ENCODE measurements around the gene DSG4.

The DSG4 gene

GRCh38 chr18:31430554-31430953 is 54.0 kb downstream of the DSG4 start:
- H3K27ac Mint-ChIP-seq = no peak overlapping the region
- H3K36me3 Mint-ChIP-seq (ENCODE audit: low read depth) = peaks cover 19% of the 10 kb centered on the region
- peaks cover 13% of the 10 kb centered on the region for H3K4me1 Mint-ChIP-seq
- peaks cover 39% of the 10 kb centered on the region for H3K9me3 Mint-ChIP-seq
- DNase-seq = no peak
- H3K4me3 Mint-ChIP-seq = no peak overlapping the region
- TF ChIP-seq CTCF (IDR thresholded peaks at IDR 0.05) = no peak
- peaks cover 11% of the 10 kb centered on the region for H3K27me3 Mint-ChIP-seq (ENCODE audit: low read depth, poor library complexity)

GRCh38 chr18:31432316-31432715 is 55.7 kb downstream of the DSG4 start:
- Mint-ChIP-seq H3K9me3 (peaks cover 39% of the 10 kb centered on the region), H3K36me3 (ENCODE audit: low read depth) (peaks cover 19% of the 10 kb centered on the region), H3K27me3 (ENCODE audit: low read depth, poor library complexity) (peaks cover 11% of the 10 kb centered on the region), H3K27ac (no peak overlapping the region), H3K4me3 (no peak overlapping the region), H3K4me1 (peaks cover 8% of the 10 kb centered on the region)
- no peak for TF ChIP-seq CTCF (IDR thresholded peaks at IDR 0.05)
- DNase-seq = no peak

DNA sequence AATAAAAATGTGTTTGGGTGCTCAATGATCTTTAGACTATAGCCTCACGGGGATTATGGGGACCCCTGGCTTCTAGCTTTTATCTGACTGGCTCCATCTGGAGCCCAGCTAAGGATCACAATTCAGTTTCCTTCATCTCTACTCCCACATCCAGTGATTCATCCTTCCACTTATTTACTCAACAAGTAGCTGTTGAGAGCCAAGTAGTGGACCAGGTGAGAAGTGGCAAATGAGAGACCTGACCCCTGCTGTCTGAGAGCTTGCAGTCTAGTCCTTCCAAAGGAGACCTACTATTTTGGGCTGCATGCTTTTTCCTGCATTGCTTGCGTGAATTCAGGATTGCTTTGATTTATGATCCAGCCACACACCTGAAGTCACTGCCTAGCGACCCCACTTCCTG is 60.2 kb downstream of the DSG4 start:
- TF ChIP-seq CTCF (IDR thresholded peaks at IDR 0.05) = no peak
- no peak for DNase-seq
- no peak overlapping the region for H3K4me3 Mint-ChIP-seq
- no peaks in the 10 kb centered on the region for H3K4me1 Mint-ChIP-seq
- peaks cover 6% of the 10 kb centered on the region for H3K27me3 Mint-ChIP-seq (ENCODE audit: low read depth, poor library complexity)
- peaks cover 27% of the 10 kb centered on the region for H3K9me3 Mint-ChIP-seq
- peaks cover 13% of the 10 kb centered on the region for H3K36me3 Mint-ChIP-seq (ENCODE audit: low read depth)
- no peak overlapping the region for H3K27ac Mint-ChIP-seq

DNA sequence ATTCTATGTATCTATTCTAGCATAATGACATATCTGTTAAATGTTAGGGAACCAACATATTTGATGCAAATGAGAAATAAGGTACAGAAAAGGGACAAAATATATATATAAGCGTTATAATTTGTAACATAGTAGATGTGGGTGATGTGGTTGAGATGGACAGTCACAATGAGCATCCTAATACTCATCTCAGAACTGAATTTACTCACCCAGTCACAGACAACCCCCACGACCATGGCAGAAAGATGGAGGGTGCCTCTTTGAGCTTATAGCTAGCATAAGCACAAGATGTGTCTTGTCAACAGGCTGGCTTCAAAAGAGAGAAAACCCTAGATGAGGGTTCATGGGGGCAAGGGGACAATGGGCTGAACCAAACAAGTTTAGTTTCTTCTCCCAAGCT is 61.8 kb downstream of the DSG4 start:
- Mint-ChIP-seq H3K27ac (no peak overlapping the region), H3K27me3 (ENCODE audit: low read depth, poor library complexity) (peaks cover 6% of the 10 kb centered on the region), H3K9me3 (peaks cover 11% of the 10 kb centered on the region), H3K36me3 (ENCODE audit: low read depth) (no peaks in the 10 kb centered on the region), H3K4me3 (no peak overlapping the region), H3K4me1 (no peaks in the 10 kb centered on the region)
- TF ChIP-seq CTCF (IDR thresholded peaks at IDR 0.05) = no peak
- no peak for DNase-seq

DNA sequence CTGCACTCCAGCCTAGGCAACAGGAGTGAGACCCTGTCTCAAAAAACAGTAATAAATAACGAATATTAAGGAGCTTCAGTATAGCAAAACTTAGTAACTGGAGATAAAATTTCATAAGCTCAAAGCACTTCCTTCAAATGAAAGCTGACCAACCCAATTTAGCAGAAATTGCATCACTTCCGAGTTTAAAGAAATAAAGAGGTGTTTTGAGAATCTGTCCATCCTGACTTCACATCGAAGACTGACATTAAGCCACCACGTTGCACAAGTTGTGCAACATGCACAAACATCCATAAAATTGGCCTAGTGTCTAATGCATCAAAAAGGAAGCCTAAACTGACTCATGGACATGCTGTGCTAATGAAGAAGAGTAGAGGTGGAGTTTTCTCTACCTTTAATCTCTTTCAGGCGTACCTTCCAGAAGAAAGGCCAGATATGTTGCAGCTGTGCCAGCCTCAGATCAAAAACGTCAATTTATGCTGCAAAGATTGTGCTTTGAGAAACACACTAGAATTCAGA is 63.3 kb downstream of the DSG4 start:
- TF ChIP-seq CTCF (IDR thresholded peaks at IDR 0.05) = no peak
- H3K4me3 Mint-ChIP-seq = no peak overlapping the region
- H3K36me3 Mint-ChIP-seq (ENCODE audit: low read depth) = no peaks in the 10 kb centered on the region
- no peak for DNase-seq
- peaks cover 3% of the 10 kb centered on the region for H3K27me3 Mint-ChIP-seq (ENCODE audit: low read depth, poor library complexity)
- peaks cover 2% of the 10 kb centered on the region for H3K9me3 Mint-ChIP-seq
- no peaks in the 10 kb centered on the region for H3K4me1 Mint-ChIP-seq
- H3K27ac Mint-ChIP-seq = no peak overlapping the region

GRCh38 chr18:31440787-31441186 is 64.2 kb downstream of the DSG4 start:
- Mint-ChIP-seq H3K27me3 (ENCODE audit: low read depth, poor library complexity) (peaks cover 3% of the 10 kb centered on the region), H3K9me3 (no peaks in the 10 kb centered on the region), H3K4me1 (no peaks in the 10 kb centered on the region), H3K27ac (peak overlapping the region; percentile 4), H3K4me3 (no peak overlapping the region), H3K36me3 (ENCODE audit: low read depth) (no peaks in the 10 kb centered on the region)
- DNase-seq = no peak
- TF ChIP-seq CTCF (IDR thresholded peaks at IDR 0.05) = no peak
